Thyroid gland (tissue), 4 donors: ENCODE results near the gene ALDH7A1. TPM values are rescaled to one million over a fixed set of nuclear protein-coding genes. Genes with fewer than 3 reads are reported as not detected.
A peak's percentile ranks its signal among the peaks of the same experiment; 100 is the strongest.

Experiments used
- DNase-seq, 2 donors: peaks; one replicate each; pipeline ENCODE4 v3.0.0-alpha.2; 2019
- H3K27ac ChIP-seq, 3 donors: fragments of 200-600 bp; sonication (generic); 1 replicate in 2 of 3; 2 replicates in 1 of 3; pipeline ENCODE4 v1.5.1; 2016 to 2019; ENCODE audit warnings: mild to moderate bottlenecking in 1 of 3, moderate library complexity in 1 of 3
- H3K27me3 ChIP-seq: fragments of 200-600 bp; sonication (generic); one replicate; pipeline ENCODE4 v1.5.1; 2019
- H3K36me3 ChIP-seq, 2 donors: fragments of 200-600 bp; sonication (generic); one replicate each; pipeline ENCODE4 v1.5.1; 2016 to 2019
- H3K4me1 ChIP-seq, 2 donors: fragments of 200-600 bp; sonication (generic); one replicate each; pipeline ENCODE4 v1.5.1; 2017 to 2019
- H3K4me3 ChIP-seq, 3 donors: fragments of 200-600 bp; sonication (generic); replicated peaks in 1 of 3; 1 replicate in 2 of 3; 2 replicates in 1 of 3; pipeline ENCODE4 v1.5.1; 2016; ENCODE audit warnings: mild to moderate bottlenecking in 1 of 3
- H3K9me3 ChIP-seq: fragments of 200-600 bp; sonication (generic); one replicate; pipeline ENCODE4 v1.5.1; 2017
- POLR2A ChIP-seq, 2 donors: fragments of 450-650 bp; IDR thresholded peaks; one replicate each; pipeline ENCODE4 v1.6.1; 2017; ENCODE audit warnings: antibody characterized with exemption in 2 of 2, mild to moderate bottlenecking in 2 of 2, moderate library complexity in 1 of 2
- WGBS, 2 donors: methylation state at CpG; one replicate each; pipeline ENCODE4 v1.1.5; 2017; 5-methylcytosine and 5-hydroxymethylcytosine counted together
- intact Hi-C: fragments of 100-400 bp; cut with DNase I; formaldehyde crosslinking; loops from one replicate; pipeline ENCODE4 v1.15.1; 2023
- total RNA-seq, 4 donors: library from RNA; depleted of rRNA; stranded (reverse); fragments of >200 nt; gene quantifications; one replicate each; pipeline ENCODE4 v1.2.3, GENCODE V29; 2016
- TF ChIP-seq, protein P1 (sequence below), 6 experiments: fragments of 200-600 bp in 3 of 6; fragments of 450-650 bp in 3 of 6; sonication (generic) in 3 of 6; IDR thresholded peaks; one replicate each; pipeline ENCODE4 v1.5.1; 2016 to 2019; ENCODE audit warnings: antibody characterized with exemption in 6 of 6, mild to moderate bottlenecking in 2 of 6, inconsistent platforms in 1 of 6, moderate library complexity in 1 of 6

The ALDH7A1 gene
- total RNA-seq, 4 donors from 2014 or later = 25.3 to 57.3 (median 41.5) TPM

DNA sequence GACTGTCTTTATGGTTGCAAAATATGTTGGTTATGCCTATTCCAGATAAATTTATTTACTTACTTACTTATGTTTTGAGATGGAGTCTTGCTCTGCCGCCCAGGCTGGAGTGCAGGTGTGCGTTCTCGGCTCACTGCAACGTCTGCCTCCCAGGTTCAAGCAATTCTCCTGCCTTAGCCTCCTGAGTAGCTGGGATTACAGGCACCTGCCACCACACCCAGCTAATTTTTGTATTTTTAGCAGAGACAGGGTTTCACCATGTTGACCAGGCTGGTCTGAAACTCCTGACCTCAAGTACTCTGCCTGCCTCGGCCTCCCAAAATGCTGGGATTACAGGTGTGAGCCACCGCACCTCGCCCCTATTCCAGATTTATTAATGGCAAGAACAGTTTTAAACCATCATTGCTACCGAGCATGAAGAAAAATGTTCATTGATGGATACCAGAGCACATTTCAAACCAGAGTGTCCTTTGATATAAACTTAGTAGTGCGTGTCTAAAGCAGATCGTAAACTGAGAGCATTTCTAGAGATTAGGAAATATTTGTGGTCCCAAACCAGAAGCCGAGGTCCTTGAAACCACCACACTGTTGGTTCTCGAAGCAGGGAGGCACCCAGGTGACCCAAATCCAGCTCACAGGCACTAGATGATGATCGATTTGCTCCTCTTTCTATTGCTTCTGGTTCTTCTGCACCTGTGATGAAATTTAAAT, 86.6 kb downstream of the ALDH7A1 start:
- peak overlapping the region; percentile 86 to 94 (median 90) for H3K27ac ChIP-seq
- H3K4me3 ChIP-seq = no peak overlapping the region
- H3K9me3 ChIP-seq = no peaks in the 10 kb centered on the region
- H3K4me1 ChIP-seq = peaks cover 41 to 57% of the 10 kb centered on the region in 2 donors
- no peaks in the 10 kb centered on the region for H3K36me3 ChIP-seq
- 94% methylated on average over 13 of the region's 13 CpGs for WGBS, 2 donors
- TF ChIP-seq, protein P1, sequence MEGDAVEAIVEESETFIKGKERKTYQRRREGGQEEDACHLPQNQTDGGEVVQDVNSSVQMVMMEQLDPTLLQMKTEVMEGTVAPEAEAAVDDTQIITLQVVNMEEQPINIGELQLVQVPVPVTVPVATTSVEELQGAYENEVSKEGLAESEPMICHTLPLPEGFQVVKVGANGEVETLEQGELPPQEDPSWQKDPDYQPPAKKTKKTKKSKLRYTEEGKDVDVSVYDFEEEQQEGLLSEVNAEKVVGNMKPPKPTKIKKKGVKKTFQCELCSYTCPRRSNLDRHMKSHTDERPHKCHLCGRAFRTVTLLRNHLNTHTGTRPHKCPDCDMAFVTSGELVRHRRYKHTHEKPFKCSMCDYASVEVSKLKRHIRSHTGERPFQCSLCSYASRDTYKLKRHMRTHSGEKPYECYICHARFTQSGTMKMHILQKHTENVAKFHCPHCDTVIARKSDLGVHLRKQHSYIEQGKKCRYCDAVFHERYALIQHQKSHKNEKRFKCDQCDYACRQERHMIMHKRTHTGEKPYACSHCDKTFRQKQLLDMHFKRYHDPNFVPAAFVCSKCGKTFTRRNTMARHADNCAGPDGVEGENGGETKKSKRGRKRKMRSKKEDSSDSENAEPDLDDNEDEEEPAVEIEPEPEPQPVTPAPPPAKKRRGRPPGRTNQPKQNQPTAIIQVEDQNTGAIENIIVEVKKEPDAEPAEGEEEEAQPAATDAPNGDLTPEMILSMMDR (IDR thresholded peaks at IDR 0.05) = no peak
- no peak for TF ChIP-seq POLR2A (IDR thresholded peaks at IDR 0.05)
- H3K27me3 ChIP-seq = no peaks in the 10 kb centered on the region
- DNase-seq = no peak
- intact Hi-C loops = no loop called here

DNA sequence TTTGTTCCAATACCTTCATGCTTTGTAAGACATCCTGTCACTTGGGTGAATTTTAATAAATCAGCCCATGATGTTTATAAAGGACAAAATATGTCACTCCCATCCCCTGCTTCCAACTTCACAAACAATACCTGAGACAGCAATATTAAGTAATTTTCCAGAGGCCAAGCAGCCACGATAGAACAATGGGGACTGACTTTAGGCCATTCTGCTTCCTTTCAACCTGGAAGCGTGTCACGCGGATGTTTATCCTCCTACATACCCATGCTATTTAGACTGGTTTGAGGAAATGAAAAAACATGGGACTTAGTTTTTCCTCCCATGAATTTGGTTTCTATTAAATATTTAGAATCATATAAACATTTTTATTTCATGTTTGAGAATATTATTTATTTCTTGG, 88.9 kb downstream of the ALDH7A1 start:
- H3K4me3 ChIP-seq = no peak overlapping the region
- no peak for TF ChIP-seq POLR2A (IDR thresholded peaks at IDR 0.05)
- TF ChIP-seq, protein P1 (IDR thresholded peaks at IDR 0.05) = no peak
- WGBS, 2 donors = 88 to 91% methylated on average over 4 of the region's 4 CpGs
- no peaks in the 10 kb centered on the region for H3K27me3 ChIP-seq
- DNase-seq = no peak
- H3K9me3 ChIP-seq = no peaks in the 10 kb centered on the region
- H3K36me3 ChIP-seq = no peaks in the 10 kb centered on the region
- peak overlapping the region; percentile 7 to 37 (median 31) for H3K27ac ChIP-seq
- peaks cover 33 to 46% of the 10 kb centered on the region in 2 donors for H3K4me1 ChIP-seq
- intact Hi-C loops = no loop called here

GRCh38 chr5:126503602-126504104, 91.4 kb downstream of the ALDH7A1 start:
- H3K36me3 ChIP-seq = no peaks in the 10 kb centered on the region
- H3K4me1 ChIP-seq = peaks cover 24 to 33% of the 10 kb centered on the region in 2 donors
- H3K4me3 ChIP-seq = no peak overlapping the region
- 15 to 20% methylated on average over 5 of the region's 5 CpGs for WGBS, 2 donors
- no peaks in the 10 kb centered on the region for H3K27me3 ChIP-seq
- TF ChIP-seq, protein P1 (IDR thresholded peaks at IDR 0.05) = no peak
- no peak for TF ChIP-seq POLR2A (IDR thresholded peaks at IDR 0.05)
- DNase-seq = peak; percentile 31 to 46
- H3K9me3 ChIP-seq = no peaks in the 10 kb centered on the region
- peak overlapping the region; percentile 45 to 51 (median 48) for H3K27ac ChIP-seq
- intact Hi-C loops = no loop called here

DNA sequence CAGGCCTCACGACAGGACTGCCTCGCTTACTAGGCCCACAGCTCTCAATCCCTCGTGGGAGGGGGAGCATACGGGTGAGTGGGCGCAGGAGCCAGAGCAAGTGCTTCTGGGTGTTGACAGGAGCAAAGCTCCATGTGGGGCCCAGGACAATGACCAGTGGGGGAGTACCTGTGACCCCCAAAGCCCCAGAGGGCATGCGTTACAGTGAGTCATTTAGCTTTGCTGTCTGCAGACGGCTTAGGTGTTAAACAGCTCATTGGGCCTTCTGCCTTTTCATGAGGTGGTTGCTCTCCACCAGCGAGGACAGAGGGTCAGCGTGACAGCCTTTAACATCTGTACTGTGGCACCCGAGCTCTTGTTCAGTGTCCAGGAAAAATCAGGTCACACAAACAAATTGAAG, 93.6 kb downstream of the ALDH7A1 start:
- Histone ChIP-seq H3K36me3 (no peaks in the 10 kb centered on the region), H3K27me3 (no peaks in the 10 kb centered on the region), H3K27ac (no peak overlapping the region), H3K9me3 (no peaks in the 10 kb centered on the region), H3K4me1 (peaks cover 20 to 24% of the 10 kb centered on the region in 2 donors), H3K4me3 (no peak overlapping the region)
- no peak for DNase-seq
- intact Hi-C loops = no loop called here
- 90 to 94% methylated on average over 10 of the region's 10 CpGs for WGBS, 2 donors
- TF ChIP-seq POLR2A (IDR thresholded peaks at IDR 0.05) = no peak
- TF ChIP-seq, protein P1 (IDR thresholded peaks at IDR 0.05) = no peak

DNA sequence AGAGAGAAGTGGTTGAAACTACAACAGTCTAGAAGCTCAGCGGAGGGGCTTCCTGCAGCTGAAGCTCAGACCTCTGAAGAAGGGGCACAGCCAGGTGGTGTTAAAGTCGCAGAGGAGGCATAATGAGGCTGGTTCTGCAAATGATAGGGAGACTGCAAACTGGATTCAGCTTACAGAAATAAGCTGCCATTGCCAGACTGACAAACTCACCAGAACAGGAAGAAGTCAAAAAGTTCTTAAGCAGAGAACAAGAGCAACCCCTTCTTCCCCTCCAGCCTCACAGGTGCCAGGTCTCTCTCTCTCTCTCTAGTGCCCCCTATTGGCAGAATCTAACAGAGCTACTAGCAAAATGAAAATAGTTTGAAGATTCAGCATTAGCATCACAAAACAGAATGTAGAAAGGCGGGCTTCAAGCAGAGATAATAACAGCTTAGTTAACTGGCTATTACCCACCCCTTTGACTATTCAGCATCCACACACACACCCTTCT, 95.1 kb downstream of the ALDH7A1 start:
- peaks cover 20 to 24% of the 10 kb centered on the region in 2 donors for H3K4me1 ChIP-seq
- H3K9me3 ChIP-seq = no peaks in the 10 kb centered on the region
- DNase-seq = no peak
- H3K36me3 ChIP-seq = no peaks in the 10 kb centered on the region
- H3K27me3 ChIP-seq = no peaks in the 10 kb centered on the region
- peak overlapping the region in 1 of 3 donors; percentile 27 for H3K27ac ChIP-seq
- intact Hi-C loops = no loop called here
- WGBS, 2 donors = 90 to 93% methylated on average over 3 of the region's 3 CpGs
- H3K4me3 ChIP-seq = no peak overlapping the region
- TF ChIP-seq POLR2A (IDR thresholded peaks at IDR 0.05) = no peak
- TF ChIP-seq, protein P1 (IDR thresholded peaks at IDR 0.05) = peak in 5 of 6 experiments; percentile 20 to 53 (median 50)
